Measurements from ENCODE around the gene ZBTB38. TPM values are rescaled to one million over a fixed set of nuclear protein-coding genes. Genes with fewer than 3 reads are reported as not detected.

Gene ZBTB38
- total and polyA plus RNA-seq, 12 donors: 14.7 to 156 (median 128) TPM

DNA sequence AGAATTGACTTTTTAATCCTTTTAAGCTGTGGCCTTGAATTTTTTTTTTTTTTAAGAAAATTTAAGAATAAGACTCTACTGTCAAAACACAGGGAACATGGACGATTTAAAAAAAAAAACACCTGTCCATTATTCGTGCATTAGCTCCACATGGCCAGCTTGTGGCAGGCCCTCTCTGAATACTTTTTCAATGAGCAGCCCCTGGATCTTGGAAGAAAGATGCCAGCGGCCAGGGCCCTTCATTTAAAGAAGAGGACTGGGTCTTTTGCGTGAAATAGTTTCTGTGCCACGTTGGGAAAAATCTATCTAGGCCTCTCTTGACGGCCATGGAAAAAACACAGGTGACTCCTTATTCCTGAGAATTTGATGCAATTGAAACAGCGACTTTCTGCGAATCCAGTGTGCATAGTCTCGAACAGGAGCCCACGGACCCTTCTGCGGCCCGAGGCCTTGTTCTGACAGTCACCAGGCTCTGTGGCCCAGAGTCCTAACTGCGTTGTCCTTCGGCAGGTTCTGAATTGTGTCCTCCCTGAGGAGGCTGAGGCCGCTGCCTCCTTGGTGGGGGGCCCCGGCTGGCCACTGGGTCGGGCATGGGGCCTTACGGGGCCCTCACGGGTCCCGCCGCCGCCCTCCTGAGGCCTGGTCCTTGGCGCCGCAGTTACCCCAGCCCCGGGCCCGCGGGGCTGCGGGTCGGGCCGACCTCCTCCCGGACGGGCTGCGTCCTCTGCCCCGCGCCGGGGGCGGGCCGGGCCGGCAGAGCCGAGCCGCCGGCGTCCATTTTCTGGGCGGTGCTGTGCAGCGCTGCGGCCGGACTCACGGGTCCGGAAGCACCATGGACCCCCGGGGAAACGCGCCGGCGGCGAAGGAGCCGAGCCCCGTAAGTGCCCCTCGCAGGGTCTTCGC is 33.5 kb downstream of the ZBTB38 start:
- ATAC-seq (peak; percentile 35 to 91 (median 70)), DNase-seq (peak in 1 of 2 donors; percentile 71)

GRCh38 chr3:141402476-141403171 is 34.3 kb downstream of the ZBTB38 start:
- Histone ChIP-seq H3K9me3 (no peaks in the 10 kb centered on the region), H3K36me3 (peaks cover 0 to 48% (median 16%) of the 10 kb centered on the region in 9 donors), H3K27ac (peak overlapping the region; percentile 89 to 100 (median 99)), H3K27me3 (no peaks in the 10 kb centered on the region), H3K4me3 (peak overlapping the region; percentile 34 to 86 (median 76)), H3K4me1 (peaks cover 11 to 80% (median 71%) of the 10 kb centered on the region in 9 donors)
- ATAC-seq: peak; percentile 77 to 90 (median 82)
- peak in 4 of 9 donors; percentile 10 to 17 (median 13) for TF ChIP-seq CTCF (IDR thresholded peaks at IDR 0.05)
- intact Hi-C loops (cut with DNase I): loop anchor here in 5 of 10 donors (2.0 to 5.0 kb wide), 3 partner anchors 34 to 40 kb away; partner anchors contain the start of gene ZBTB38 (in 3 of the 5)
- peak; percentile 80 to 81 for DNase-seq
- WGBS, 2 donors: 1 to 2% methylated on average over 54 to 58 of the region's 58 CpGs

More for the DNA sequence above, 33.5 kb downstream of the ZBTB38 start:
- Histone ChIP-seq H3K9me3 (peaks cover 0 to 3% (median 0%) of the 10 kb centered on the region in 11 donors), H3K36me3 (peaks cover 0 to 48% (median 24%) of the 10 kb centered on the region in 9 donors), H3K4me3 (peak overlapping the region; percentile 34 to 86 (median 76)), H3K4me1 (peaks cover 11 to 72% (median 64%) of the 10 kb centered on the region in 9 donors), H3K27ac (peak overlapping the region; percentile 89 to 100 (median 99)), H3K27me3 (no peaks in the 10 kb centered on the region)
- 3 to 4% methylated on average over 59 of the region's 59 CpGs for WGBS, 2 donors
- intact Hi-C loops (cut with DNase I): loop anchor here in 5 of 10 donors (1.0 to 5.0 kb wide), 4 partner anchors 8 to 40 kb away; partner anchors contain the start of gene ZBTB38 (in 5 of the 5)
- peak in 2 of 9 donors; percentile 7 to 26 for TF ChIP-seq CTCF (IDR thresholded peaks at IDR 0.05)

DNA sequence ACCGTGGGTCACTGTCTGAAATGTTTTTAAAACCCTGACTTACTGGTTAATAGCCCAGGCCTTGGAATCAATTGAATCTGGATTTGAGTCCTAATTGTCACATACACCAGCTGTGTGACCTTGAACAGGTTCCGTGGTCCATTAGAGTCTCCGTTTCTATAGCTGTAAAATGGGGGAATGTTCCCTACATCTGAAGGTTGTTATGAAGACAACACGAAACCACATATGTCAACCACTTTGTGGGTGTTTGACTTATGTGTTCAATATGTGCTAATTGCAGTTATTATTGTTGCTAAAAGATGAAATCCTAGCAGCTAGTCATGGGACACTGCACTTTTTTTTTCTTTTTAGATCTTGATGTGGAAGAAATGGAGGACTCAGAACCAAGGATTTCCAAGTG is 35.3 kb downstream of the ZBTB38 start:
- TF ChIP-seq CTCF (IDR thresholded peaks at IDR 0.05): no peak
- DNase-seq (no peak), ATAC-seq (no peak)
- Histone ChIP-seq H3K36me3 (peaks cover 0 to 51% (median 18%) of the 10 kb centered on the region in 9 donors), H3K4me3 (peak overlapping the region in 9 of 10 donors; percentile 66 to 86 (median 76)), H3K27me3 (no peaks in the 10 kb centered on the region), H3K9me3 (no peaks in the 10 kb centered on the region), H3K27ac (peak overlapping the region; percentile 32 to 100 (median 99)), H3K4me1 (peaks cover 11 to 90% (median 78%) of the 10 kb centered on the region in 9 donors)
- WGBS, 2 donors: 66 to 73% methylated on average over 4 of the region's 4 CpGs
- intact Hi-C loops (cut with DNase I): loop anchor here in 5 of 10 donors (2.0 to 5.0 kb wide), 3 partner anchors 35 to 39 kb away; partner anchors contain the start of gene ZBTB38 (in 3 of the 5)

GRCh38 chr3:141405025-141405424 is 36.7 kb downstream of the ZBTB38 start:
- DNase-seq: no peak
- WGBS, 2 donors: 94 to 95% methylated on average over 3 of the region's 3 CpGs
- peak overlapping the region in 1 of 10 donors; percentile 74 for H3K4me3 ChIP-seq
- H3K4me1 ChIP-seq: peaks cover 14 to 92% (median 80%) of the 10 kb centered on the region in 9 donors
- no peak for ATAC-seq
- no peaks in the 10 kb centered on the region for H3K9me3 ChIP-seq
- peak overlapping the region in 8 of 10 donors; percentile 97 to 100 (median 99) for H3K27ac ChIP-seq
- TF ChIP-seq CTCF (IDR thresholded peaks at IDR 0.05): no peak
- peaks cover 0 to 65% (median 18%) of the 10 kb centered on the region in 9 donors for H3K36me3 ChIP-seq
- intact Hi-C loops (cut with DNase I): no loop called here
- no peaks in the 10 kb centered on the region for H3K27me3 ChIP-seq

All from heart right ventricle (tissue), 16 donors.